Ascending aorta (tissue), 2 donors: ENCODE results near the gene LINS1. TPM values are rescaled to one million over a fixed set of nuclear protein-coding genes. Genes with fewer than 3 reads are reported as not detected.

ENCODE experiments used
- DNase-seq, 2 donors: peaks; one replicate each; pipeline ENCODE4 v3.0.0-alpha.2; 2019; ENCODE audit warnings: low spot score in 2 of 2
- H3K27ac ChIP-seq, 2 donors: fragments of 200-600 bp; sonication (generic); one replicate each; pipeline ENCODE4 v1.5.1; 2016 to 2017; ENCODE audit warnings: mild to moderate bottlenecking in 1 of 2
- H3K27me3 ChIP-seq: fragments of 200-600 bp; sonication (generic); one replicate; pipeline ENCODE4 v1.5.1; 2017
- H3K36me3 ChIP-seq, 2 donors: fragments of 200-600 bp; sonication (generic); one replicate each; pipeline ENCODE4 v1.5.1; 2016
- H3K4me1 ChIP-seq, 2 donors: fragments of 200-600 bp; sonication (generic); one replicate each; pipeline ENCODE4 v1.5.1; 2016 to 2017; ENCODE audit warnings: mild to moderate bottlenecking in 1 of 2
- H3K4me3 ChIP-seq, 2 donors: fragments of 200-600 bp; sonication (generic); one replicate each; pipeline ENCODE4 v1.5.1; 2016 to 2017; ENCODE audit warnings: mild to moderate bottlenecking in 1 of 2
- H3K9me3 ChIP-seq, 2 donors: fragments of 200-600 bp; sonication (generic); one replicate each; pipeline ENCODE4 v1.5.1; 2016
- intact Hi-C: fragments of 100-400 bp; cut with DNase I; formaldehyde crosslinking; loops from one replicate; pipeline ENCODE4 v1.15.1; 2023
- total RNA-seq: library from RNA; depleted of rRNA; stranded (reverse); fragments of >200 nt; gene quantifications from one replicate; pipeline ENCODE4 v1.1.0, GENCODE V29; 2016
- TF ChIP-seq, protein P1 (sequence below), 3 experiments: fragments of 200-600 bp in 2 of 3; fragments of 450-650 bp in 1 of 3; sonication (generic) in 2 of 3; IDR thresholded peaks; one replicate each; pipeline ENCODE4 v1.5.1; 2016 to 2019; ENCODE audit warnings: antibody characterized with exemption in 3 of 3, mild to moderate bottlenecking in 1 of 3, moderate library complexity in 1 of 3

The LINS1 gene
- total RNA-seq, 1 donor from 2014 or later: 1.7 TPM

DNA sequence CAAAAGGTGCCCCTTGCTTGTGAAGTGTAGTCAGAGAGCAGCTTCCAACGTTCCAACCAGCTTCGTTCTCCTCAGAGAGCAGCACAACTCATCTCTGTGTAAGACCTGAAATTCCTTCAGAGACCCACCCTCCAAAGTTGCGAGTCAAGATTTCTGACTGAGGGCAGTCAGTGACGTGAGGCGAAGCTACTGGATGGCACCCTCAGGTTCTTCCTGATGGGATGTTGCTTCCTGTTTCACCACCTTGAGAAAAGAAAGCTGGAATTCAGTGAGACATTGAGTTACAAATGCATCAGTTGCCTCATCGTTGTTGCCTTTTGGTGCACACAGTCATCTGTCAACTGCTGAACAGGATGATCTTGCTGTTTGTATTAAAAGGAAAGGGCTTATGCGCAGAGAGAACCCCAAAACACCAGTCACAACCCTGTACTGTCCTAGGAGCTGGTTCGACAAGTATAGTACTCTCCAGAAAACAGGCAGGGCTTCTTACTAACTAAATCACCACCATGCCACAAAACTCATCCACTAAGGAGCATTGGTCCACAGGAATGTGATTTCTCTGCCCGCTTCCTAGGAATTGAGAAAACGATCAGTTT lies 73.1 kb downstream of the LINS1 start, which contains the start of gene CERS3:
TSS of gene CERS3 (minus strand) at position 118 of the 596 bp plus-strand sequence. CDS start 27,101 bp downstream, outside the sequence.
- intact Hi-C loops: no loop called here
- H3K4me1 ChIP-seq: peaks cover 0 to 10% of the 10 kb centered on the region in 2 donors

GRCh38 chr15:100526027-100526481 lies 75.9 kb downstream of the LINS1 start:
- Histone ChIP-seq H3K9me3 (no peaks in the 10 kb centered on the region), H3K27me3 (no peaks in the 10 kb centered on the region), H3K4me3 (no peak overlapping the region), H3K4me1 (peaks cover 0 to 10% of the 10 kb centered on the region in 2 donors), H3K27ac (no peak overlapping the region), H3K36me3 (no peaks in the 10 kb centered on the region)
- TF ChIP-seq, protein P1, sequence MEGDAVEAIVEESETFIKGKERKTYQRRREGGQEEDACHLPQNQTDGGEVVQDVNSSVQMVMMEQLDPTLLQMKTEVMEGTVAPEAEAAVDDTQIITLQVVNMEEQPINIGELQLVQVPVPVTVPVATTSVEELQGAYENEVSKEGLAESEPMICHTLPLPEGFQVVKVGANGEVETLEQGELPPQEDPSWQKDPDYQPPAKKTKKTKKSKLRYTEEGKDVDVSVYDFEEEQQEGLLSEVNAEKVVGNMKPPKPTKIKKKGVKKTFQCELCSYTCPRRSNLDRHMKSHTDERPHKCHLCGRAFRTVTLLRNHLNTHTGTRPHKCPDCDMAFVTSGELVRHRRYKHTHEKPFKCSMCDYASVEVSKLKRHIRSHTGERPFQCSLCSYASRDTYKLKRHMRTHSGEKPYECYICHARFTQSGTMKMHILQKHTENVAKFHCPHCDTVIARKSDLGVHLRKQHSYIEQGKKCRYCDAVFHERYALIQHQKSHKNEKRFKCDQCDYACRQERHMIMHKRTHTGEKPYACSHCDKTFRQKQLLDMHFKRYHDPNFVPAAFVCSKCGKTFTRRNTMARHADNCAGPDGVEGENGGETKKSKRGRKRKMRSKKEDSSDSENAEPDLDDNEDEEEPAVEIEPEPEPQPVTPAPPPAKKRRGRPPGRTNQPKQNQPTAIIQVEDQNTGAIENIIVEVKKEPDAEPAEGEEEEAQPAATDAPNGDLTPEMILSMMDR (IDR thresholded peaks at IDR 0.05): no peak
- intact Hi-C loops: no loop called here
- DNase-seq: peak in 1 of 2 donors; percentile 67

More for the DNA sequence above, 73.1 kb downstream of the LINS1 start, which contains the start of gene CERS3:
- DNase-seq: no peak
- Histone ChIP-seq H3K27me3 (no peaks in the 10 kb centered on the region), H3K27ac (no peak within 1 kb of the TSS), H3K4me3 (no peak within 1 kb of the TSS), H3K9me3 (no peaks in the 10 kb centered on the region), H3K36me3 (no peaks in the 10 kb centered on the region)
- TF ChIP-seq, protein P1 (IDR thresholded peaks at IDR 0.05): no peak

DNA sequence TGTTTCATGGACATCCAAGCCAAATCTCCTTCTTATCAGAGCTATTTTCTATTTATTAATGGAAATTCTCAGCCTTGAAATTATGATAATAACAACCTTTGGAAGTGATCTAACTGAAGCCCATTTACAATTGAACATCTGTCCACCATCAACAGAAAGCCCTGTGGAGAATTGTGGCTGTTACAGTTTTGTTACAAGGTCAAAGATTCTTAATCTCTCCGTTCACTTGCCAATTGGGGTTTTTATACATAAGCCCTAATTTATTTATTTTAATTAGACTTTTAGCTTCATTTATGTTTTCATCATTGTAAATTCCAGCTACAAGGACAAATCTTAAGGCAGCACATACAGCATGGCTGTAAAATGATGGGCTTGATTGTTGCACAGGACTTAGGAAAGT lies 76.5 kb downstream of the LINS1 start:
- intact Hi-C loops: no loop called here
- Histone ChIP-seq H3K27ac (no peak overlapping the region), H3K36me3 (no peaks in the 10 kb centered on the region), H3K4me1 (peaks cover 0 to 10% of the 10 kb centered on the region in 2 donors), H3K27me3 (no peaks in the 10 kb centered on the region), H3K4me3 (no peak overlapping the region), H3K9me3 (no peaks in the 10 kb centered on the region)
- TF ChIP-seq, protein P1 (IDR thresholded peaks at IDR 0.05): no peak
- DNase-seq: no peak

DNA sequence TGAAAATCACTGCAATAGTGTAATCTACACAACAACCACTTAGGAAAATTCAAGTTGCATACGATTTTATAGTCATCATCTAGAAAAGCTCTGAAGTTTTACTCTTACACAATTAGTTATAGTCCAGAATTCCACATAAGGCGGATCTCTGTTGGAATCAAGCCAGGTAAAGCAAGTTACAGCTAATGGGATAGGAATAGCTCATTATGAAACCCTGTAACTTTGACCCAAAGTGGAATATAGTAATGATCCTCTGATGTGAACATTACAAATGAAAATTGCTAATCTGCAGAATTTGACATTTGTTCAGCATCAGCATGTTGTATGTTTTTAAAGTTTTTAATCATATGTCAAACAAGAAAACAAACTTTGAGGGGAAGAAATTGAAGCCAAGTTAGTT lies 77.7 kb downstream of the LINS1 start:
- TF ChIP-seq, protein P1 (IDR thresholded peaks at IDR 0.05): no peak
- intact Hi-C loops: no loop called here
- H3K4me1 ChIP-seq: peaks cover 0 to 10% of the 10 kb centered on the region in 2 donors

GRCh38 chr15:100521907-100522306 lies 80.1 kb downstream of the LINS1 start:
- TF ChIP-seq, protein P1 (IDR thresholded peaks at IDR 0.05): no peak
- H3K27ac ChIP-seq: no peak overlapping the region
- H3K4me3 ChIP-seq: no peak overlapping the region
- DNase-seq: no peak
- intact Hi-C loops: no loop called here
- H3K36me3 ChIP-seq: no peaks in the 10 kb centered on the region
- H3K4me1 ChIP-seq: peaks cover 0 to 14% of the 10 kb centered on the region in 2 donors
- H3K9me3 ChIP-seq: no peaks in the 10 kb centered on the region
- no peaks in the 10 kb centered on the region for H3K27me3 ChIP-seq

More for the DNA sequence above, 77.7 kb downstream of the LINS1 start:
- Histone ChIP-seq H3K4me3 (no peak overlapping the region), H3K27me3 (no peaks in the 10 kb centered on the region), H3K27ac (no peak overlapping the region), H3K9me3 (no peaks in the 10 kb centered on the region), H3K36me3 (no peaks in the 10 kb centered on the region)
- no peak for DNase-seq
